Cardiac muscle cell (in vitro differentiated cells and primary cell): Measurements from ENCODE around the gene GALNT14. TPM values are rescaled to one million over a fixed set of nuclear protein-coding genes. Genes with fewer than 3 reads are reported as not detected.

Experiments used
- DNase-seq, 2 donors: peaks; one replicate each; pipeline versions ENCODE4 v3.0.0 to v3.0.0-alpha.2; 2010 to 2017; ENCODE audit warnings: low read depth in 1 of 2, low spot score in 1 of 2
- H3K27ac ChIP-seq: fragments of 200-600 bp; sonication (generic); 2 replicates; pipeline ENCODE4 v1.5.1; 2016
- H3K27me3 ChIP-seq: fragments of 200-600 bp; sonication (generic); 2 replicates; pipeline ENCODE4 v1.6.0; 2016; ENCODE audit warnings: control low read depth
- H3K36me3 ChIP-seq: fragments of 200-600 bp; sonication (generic); 2 replicates; pipeline ENCODE4 v1.5.1; 2016; ENCODE audit warnings: control low read depth
- H3K4me1 ChIP-seq: fragments of 200-600 bp; sonication (generic); 2 replicates; pipeline ENCODE4 v1.8.1; 2017; ENCODE audit warnings: low read depth, mild to moderate bottlenecking, mixed run types
- H3K4me3 ChIP-seq: fragments of 200-600 bp; sonication (generic); 2 replicates; pipeline ENCODE4 v1.5.1; 2016; ENCODE audit warnings: mild to moderate bottlenecking
- H3K9me3 ChIP-seq: fragments of 200-600 bp; sonication (generic); 2 replicates; pipeline ENCODE4 v1.5.1; 2017; ENCODE audit warnings: low read depth, mild to moderate bottlenecking, control low read depth
- polyA plus RNA-seq: library from polyadenylated mRNA; unstranded; fragments of >200 nt; fragmentation: Nextera tagmentation; extraction: Ambion mirVana; gene quantifications from 2 replicates; pipeline ENCODE4 v1.2.1, GENCODE V29; 2016
- total RNA-seq: library from RNA; depleted of rRNA; stranded (reverse); fragments of >200 nt; gene quantifications from 2 replicates; pipeline ENCODE4 v1.2.3, GENCODE V29; 2016
- TF ChIP-seq, protein P1 (sequence below): IDR thresholded peaks from 2 replicates; pipeline ENCODE4 v1.5.1; 2012; ENCODE audit warnings: low read depth, mild to moderate bottlenecking, low read length

The GALNT14 gene
- total and polyA plus RNA-seq, 2 experiments from 2014 or later, result 0.84 to 1.1 TPM

DNA sequence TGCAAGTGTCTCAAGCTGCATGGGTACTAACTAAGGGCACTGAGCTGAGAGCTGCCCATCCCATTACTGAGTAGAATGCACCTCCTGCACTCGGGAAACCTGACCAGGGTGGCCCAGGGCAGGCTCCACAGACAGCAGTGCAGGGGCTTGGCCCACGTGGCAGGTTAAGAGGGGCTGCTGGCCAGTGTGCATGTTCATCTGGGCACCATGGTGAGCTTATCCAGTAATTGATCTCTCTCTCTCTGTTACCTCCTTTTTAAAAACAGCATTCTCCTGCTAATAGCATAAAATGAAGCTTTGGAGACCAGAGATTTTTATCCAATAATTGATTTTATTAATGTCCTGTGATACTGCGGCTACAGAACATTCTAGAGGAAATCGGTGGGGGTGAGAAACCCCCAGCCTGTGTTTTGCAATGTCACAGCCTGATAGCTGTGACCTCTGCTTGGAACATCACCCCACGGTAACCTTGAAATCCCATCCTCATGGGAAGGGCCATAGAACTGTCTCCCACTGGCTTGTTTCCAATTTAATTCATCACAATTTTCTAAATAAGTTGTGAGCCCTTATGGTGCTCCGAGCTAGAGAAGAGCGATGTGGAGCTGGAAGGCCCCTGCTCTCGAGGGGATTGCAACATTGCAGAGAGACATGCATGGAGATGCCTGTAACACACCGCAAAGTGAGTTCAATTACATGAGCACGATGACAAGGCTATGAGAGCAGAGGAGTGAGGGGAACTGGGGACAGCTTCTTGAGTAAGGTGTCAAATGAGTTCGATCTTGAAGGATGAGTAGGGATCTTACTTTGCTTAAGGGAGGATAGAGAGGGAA is 143.8 kb downstream of the GALNT14 start:
- no peak overlapping the region for H3K4me3 ChIP-seq
- no peaks in the 10 kb centered on the region for H3K4me1 ChIP-seq
- no peak for DNase-seq
- H3K9me3 ChIP-seq, result no peaks in the 10 kb centered on the region
- TF ChIP-seq, protein P1, sequence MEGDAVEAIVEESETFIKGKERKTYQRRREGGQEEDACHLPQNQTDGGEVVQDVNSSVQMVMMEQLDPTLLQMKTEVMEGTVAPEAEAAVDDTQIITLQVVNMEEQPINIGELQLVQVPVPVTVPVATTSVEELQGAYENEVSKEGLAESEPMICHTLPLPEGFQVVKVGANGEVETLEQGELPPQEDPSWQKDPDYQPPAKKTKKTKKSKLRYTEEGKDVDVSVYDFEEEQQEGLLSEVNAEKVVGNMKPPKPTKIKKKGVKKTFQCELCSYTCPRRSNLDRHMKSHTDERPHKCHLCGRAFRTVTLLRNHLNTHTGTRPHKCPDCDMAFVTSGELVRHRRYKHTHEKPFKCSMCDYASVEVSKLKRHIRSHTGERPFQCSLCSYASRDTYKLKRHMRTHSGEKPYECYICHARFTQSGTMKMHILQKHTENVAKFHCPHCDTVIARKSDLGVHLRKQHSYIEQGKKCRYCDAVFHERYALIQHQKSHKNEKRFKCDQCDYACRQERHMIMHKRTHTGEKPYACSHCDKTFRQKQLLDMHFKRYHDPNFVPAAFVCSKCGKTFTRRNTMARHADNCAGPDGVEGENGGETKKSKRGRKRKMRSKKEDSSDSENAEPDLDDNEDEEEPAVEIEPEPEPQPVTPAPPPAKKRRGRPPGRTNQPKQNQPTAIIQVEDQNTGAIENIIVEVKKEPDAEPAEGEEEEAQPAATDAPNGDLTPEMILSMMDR, result no peak
- H3K27ac ChIP-seq, result no peak overlapping the region
- no peaks in the 10 kb centered on the region for H3K36me3 ChIP-seq
- no peaks in the 10 kb centered on the region for H3K27me3 ChIP-seq

DNA sequence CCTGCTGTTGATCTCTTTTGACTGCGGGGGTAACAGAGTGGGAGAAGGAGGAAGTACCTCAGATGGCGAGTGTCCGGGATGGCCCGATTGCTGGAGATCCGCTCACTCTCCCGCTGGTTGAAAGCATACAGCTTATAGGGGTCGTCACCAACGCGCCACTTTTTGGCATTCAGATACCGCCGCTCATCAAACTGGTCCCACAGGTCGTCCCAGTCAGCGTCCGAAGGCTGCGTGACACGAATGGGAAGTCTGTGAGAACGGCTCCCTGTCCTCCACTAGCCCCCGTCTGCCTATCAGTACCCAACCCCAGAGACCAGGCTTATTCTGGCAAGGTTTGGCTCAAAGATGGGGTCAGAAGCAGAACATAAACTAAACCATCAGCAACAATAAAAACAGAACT is 145.5 kb downstream of the GALNT14 start:
- DNase-seq, result no peak
- Histone ChIP-seq H3K4me3 (no peak overlapping the region), H3K9me3 (no peaks in the 10 kb centered on the region), H3K27me3 (no peaks in the 10 kb centered on the region), H3K36me3 (no peaks in the 10 kb centered on the region), H3K27ac (no peak overlapping the region), H3K4me1 (no peaks in the 10 kb centered on the region)
- TF ChIP-seq, protein P1, result no peak

DNA sequence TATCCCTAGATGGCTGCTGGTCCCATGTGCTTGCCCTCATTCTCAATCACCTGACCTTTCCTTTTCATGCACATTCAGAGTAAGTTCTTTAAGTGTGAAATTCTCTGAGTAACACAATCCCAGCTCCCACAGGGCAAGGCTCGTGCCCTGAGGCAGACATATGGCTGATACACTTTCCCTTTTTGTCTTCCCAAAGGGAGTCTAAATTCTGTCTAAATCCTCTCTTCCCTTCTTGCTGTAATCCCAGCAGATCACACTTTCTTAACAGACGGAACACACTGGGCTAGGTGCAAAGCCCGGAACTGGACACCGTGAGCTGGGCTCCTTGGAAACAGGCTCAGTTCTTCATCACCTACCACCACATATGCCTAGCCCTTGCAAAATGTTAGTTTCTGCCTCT is 147.6 kb downstream of the GALNT14 start:
- no peaks in the 10 kb centered on the region for H3K9me3 ChIP-seq
- no peaks in the 10 kb centered on the region for H3K27me3 ChIP-seq
- H3K4me1 ChIP-seq, result no peaks in the 10 kb centered on the region
- no peaks in the 10 kb centered on the region for H3K36me3 ChIP-seq
- no peak overlapping the region for H3K27ac ChIP-seq
- DNase-seq, result no peak
- TF ChIP-seq, protein P1, result no peak
- no peak overlapping the region for H3K4me3 ChIP-seq

DNA sequence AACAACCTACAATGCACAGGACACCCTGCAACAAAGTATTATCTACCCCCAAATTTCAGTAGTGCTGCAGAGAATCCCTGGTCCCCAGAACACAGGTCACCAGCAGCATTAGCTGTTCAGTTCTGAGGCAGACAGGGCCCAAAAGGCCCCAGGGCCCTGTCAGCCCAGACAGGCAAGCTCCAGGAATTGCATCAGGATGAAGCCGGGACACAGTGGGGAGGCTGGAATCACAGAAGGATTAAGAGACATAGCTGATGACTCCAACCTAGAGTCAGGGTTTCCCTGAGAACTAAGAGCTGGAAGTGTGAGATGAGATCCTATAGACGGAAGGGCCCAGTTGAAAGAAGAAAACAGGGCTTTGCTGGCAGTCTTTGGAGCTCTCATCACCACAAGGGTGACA is 148.1 kb downstream of the GALNT14 start:
- no peaks in the 10 kb centered on the region for H3K27me3 ChIP-seq
- no peak overlapping the region for H3K27ac ChIP-seq
- no peaks in the 10 kb centered on the region for H3K4me1 ChIP-seq
- DNase-seq, result no peak
- H3K9me3 ChIP-seq, result no peaks in the 10 kb centered on the region
- no peak overlapping the region for H3K4me3 ChIP-seq
- no peaks in the 10 kb centered on the region for H3K36me3 ChIP-seq
- TF ChIP-seq, protein P1, result no peak

DNA sequence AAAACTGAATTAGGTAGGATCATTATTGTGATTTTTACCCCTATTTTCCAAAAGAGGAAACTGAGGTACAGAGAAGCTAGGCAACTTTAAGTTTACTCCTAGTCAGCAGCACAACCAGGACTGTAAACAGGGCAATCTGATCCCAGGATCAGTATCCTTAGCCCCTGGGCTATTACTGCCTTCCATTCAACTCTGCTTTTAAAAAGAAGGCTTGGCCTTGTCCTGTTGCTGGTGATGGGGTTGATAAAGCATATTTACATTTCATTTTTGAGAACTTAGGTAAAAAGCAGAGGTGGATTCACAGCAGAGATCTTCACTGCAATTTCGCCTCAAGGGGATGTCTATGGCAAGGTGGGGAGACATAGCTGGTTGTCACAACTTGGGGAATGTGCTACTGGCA is 148.5 kb downstream of the GALNT14 start:
- no peaks in the 10 kb centered on the region for H3K36me3 ChIP-seq

More for the DNA sequence above, 148.5 kb downstream of the GALNT14 start:
- no peaks in the 10 kb centered on the region for H3K4me1 ChIP-seq
- H3K9me3 ChIP-seq, result no peaks in the 10 kb centered on the region
- no peak overlapping the region for H3K4me3 ChIP-seq
- H3K27me3 ChIP-seq, result no peaks in the 10 kb centered on the region
- TF ChIP-seq, protein P1, result no peak
- no peak overlapping the region for H3K27ac ChIP-seq
- no peak for DNase-seq
